ENCODE measurements around the gene PDE4D. TPM values are rescaled to one million over a fixed set of nuclear protein-coding genes. Genes with fewer than 3 reads are reported as not detected.

PDE4D gene
- total RNA-seq, 1 donor from 2014 or later: 50.0 TPM

DNA sequence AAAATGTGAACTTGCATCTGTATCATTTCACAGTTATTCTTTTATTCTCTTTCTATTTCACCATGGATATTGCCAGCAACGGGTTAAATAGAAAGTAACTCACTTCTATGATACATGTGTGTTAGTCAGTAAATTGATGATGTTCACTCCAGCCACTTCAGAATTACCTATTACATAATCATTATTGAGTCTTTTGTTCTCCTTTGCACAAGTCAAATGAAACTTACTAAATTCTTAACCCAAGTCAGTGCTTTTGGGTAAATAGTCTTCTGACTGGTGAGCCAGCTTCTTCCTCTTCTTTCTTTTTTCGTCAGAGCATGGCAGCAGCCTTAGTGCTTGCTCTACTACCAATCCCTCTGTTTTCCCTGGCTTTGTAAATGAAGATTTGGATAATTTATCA is 966.3 kb downstream of the PDE4D start:
- H3K4me1 Mint-ChIP-seq (ENCODE audit: unreplicated experiment): peaks cover 47% of the 10 kb centered on the region
- DNase-seq (ENCODE audit: extremely low spot score, unreplicated experiment): no peak
- H3K4me3 Mint-ChIP-seq: no peak overlapping the region
- no peaks in the 10 kb centered on the region for H3K36me3 Mint-ChIP-seq
- H3K27me3 Mint-ChIP-seq: peaks cover 2% of the 10 kb centered on the region
- H3K9me3 Mint-ChIP-seq: peaks cover 5% of the 10 kb centered on the region
- H3K27ac Mint-ChIP-seq: no peak overlapping the region
- TF ChIP-seq, protein P1, sequence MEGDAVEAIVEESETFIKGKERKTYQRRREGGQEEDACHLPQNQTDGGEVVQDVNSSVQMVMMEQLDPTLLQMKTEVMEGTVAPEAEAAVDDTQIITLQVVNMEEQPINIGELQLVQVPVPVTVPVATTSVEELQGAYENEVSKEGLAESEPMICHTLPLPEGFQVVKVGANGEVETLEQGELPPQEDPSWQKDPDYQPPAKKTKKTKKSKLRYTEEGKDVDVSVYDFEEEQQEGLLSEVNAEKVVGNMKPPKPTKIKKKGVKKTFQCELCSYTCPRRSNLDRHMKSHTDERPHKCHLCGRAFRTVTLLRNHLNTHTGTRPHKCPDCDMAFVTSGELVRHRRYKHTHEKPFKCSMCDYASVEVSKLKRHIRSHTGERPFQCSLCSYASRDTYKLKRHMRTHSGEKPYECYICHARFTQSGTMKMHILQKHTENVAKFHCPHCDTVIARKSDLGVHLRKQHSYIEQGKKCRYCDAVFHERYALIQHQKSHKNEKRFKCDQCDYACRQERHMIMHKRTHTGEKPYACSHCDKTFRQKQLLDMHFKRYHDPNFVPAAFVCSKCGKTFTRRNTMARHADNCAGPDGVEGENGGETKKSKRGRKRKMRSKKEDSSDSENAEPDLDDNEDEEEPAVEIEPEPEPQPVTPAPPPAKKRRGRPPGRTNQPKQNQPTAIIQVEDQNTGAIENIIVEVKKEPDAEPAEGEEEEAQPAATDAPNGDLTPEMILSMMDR (conservative IDR thresholded peaks at IDR 0.05): no peak

DNA sequence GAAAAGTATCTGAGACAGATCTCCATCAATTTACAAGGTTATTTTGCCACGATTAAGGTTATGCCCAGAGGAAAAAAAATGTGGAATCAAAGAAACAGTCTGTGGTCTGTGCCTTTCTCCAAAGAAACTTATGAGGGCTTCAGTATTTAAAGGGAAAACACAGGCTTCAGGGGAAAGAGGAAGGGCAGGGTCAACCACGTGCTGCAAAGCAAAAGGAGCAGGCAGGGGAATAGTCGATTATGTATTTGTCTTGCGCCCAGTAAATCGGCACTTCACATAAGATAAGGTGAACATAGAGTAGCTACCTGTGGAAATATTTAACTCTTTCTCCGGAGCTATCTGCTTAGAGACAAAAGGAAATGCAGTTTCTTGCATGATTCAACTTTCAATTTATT is 967.0 kb downstream of the PDE4D start:
- Mint-ChIP-seq H3K4me3 (no peak overlapping the region), H3K36me3 (no peaks in the 10 kb centered on the region), H3K27ac (no peak overlapping the region), H3K4me1 (ENCODE audit: unreplicated experiment) (peaks cover 43% of the 10 kb centered on the region), H3K27me3 (no peaks in the 10 kb centered on the region), H3K9me3 (no peaks in the 10 kb centered on the region)
- TF ChIP-seq, protein P1 (conservative IDR thresholded peaks at IDR 0.05): no peak
- DNase-seq (ENCODE audit: extremely low spot score, unreplicated experiment): no peak

DNA sequence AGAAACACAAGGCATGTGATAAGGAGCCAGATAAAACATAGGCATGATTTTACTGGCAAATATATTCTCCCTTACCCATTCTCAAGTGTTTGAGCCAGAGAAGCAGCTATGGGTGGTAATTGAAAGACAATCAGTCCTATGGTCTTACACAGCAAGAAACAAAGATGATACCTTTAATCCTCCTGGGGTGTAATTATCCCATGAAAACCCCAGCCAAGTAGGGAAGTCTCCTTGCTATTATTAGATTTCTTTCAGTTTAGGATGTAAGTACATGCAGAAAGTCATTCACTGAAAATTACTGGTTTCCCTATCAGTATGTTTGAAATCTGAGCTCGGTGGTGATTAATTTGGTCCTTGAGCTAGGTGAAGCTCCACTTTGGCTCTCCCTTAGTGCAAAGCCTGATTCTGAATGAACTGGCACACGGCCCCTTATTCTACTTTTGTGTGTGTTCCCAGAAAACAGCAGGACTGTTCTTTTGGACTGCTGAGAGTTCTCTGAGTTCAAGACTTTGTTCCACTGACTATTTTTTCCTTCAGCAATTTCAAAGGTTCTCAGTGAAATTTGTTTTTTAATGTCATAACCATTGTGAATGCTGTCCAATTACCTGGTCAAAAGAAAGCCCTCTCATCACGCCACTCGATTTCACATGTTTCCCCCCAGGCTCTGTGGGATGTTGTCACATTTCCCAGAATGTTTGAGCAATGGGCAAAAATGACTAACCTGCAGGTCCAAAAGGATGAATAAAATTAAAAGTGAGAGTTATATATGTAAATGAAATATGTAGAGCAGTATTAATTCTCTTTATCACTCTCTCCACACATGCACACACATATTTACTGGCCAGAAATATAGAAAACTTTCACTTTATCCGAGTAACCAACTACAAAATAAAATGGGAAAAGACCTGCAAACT is 967.6 kb downstream of the PDE4D start:
- Mint-ChIP-seq H3K4me3 (peak overlapping the region; percentile 26), H3K4me1 (ENCODE audit: unreplicated experiment) (peaks cover 48% of the 10 kb centered on the region), H3K27ac (no peak overlapping the region), H3K27me3 (no peaks in the 10 kb centered on the region), H3K36me3 (no peaks in the 10 kb centered on the region), H3K9me3 (peaks cover 6% of the 10 kb centered on the region)
- no peak for DNase-seq (ENCODE audit: extremely low spot score, unreplicated experiment)
- TF ChIP-seq, protein P1 (conservative IDR thresholded peaks at IDR 0.05): no peak

DNA sequence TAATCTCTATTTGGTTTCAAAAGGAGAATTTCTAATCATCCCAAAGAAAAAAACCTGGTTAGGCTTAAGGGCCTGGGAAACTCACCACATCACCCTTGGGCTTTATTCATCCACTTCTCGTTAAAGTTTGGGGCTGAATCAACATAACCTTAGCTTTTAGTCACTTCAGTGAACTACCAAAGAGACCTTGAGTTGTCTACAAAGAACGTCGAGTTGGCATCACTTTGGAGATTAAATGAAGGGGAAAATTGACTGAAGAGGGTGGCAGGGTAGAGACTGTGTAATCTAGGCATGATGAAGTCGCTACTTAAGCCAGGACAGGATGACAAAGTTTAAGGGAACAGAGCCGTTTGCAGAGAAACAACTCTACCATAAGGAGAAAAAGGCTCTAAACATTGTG is 969.2 kb downstream of the PDE4D start:
- peaks cover 7% of the 10 kb centered on the region for H3K9me3 Mint-ChIP-seq
- no peak overlapping the region for H3K27ac Mint-ChIP-seq
- H3K4me1 Mint-ChIP-seq (ENCODE audit: unreplicated experiment): peaks cover 53% of the 10 kb centered on the region
- no peak for DNase-seq (ENCODE audit: extremely low spot score, unreplicated experiment)
- TF ChIP-seq, protein P1 (conservative IDR thresholded peaks at IDR 0.05): no peak
- no peaks in the 10 kb centered on the region for H3K36me3 Mint-ChIP-seq
- H3K27me3 Mint-ChIP-seq: no peaks in the 10 kb centered on the region
- H3K4me3 Mint-ChIP-seq: no peak overlapping the region

DNA sequence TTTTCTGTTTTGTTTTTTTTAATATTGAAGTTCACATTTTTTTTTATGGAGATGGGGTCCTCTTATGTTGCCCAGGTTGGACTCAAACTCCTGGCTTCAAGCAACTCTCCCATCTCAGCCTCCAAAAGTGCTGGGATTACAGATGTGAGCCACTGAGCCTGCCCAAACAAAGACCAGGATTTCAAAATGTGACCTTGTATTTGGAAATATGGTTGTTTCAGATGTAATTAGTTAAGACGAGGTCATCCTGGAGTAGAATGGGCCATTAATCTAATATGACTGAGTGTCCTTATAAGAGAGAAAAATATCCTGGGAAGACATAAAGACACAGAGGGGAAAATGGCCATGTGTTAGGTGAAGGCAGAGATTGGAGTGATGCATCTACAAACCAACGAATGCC is 970.2 kb downstream of the PDE4D start:
- Mint-ChIP-seq H3K4me1 (ENCODE audit: unreplicated experiment) (peaks cover 53% of the 10 kb centered on the region), H3K36me3 (no peaks in the 10 kb centered on the region), H3K4me3 (no peak overlapping the region), H3K27me3 (no peaks in the 10 kb centered on the region), H3K9me3 (peaks cover 7% of the 10 kb centered on the region), H3K27ac (no peak overlapping the region)
- DNase-seq (ENCODE audit: extremely low spot score, unreplicated experiment): no peak
- TF ChIP-seq, protein P1 (conservative IDR thresholded peaks at IDR 0.05): no peak

All from type B pancreatic cell (in vitro differentiated cells).